Bronchus fibroblast of lung (primary cell): ENCODE measurements around the gene CLASP2. TPM values are rescaled to one million over a fixed set of nuclear protein-coding genes. Genes with fewer than 3 reads are reported as not detected.

Experiments used
- total RNA-seq: library from RNA; depleted of rRNA; stranded (reverse); fragments of >200 nt; gene quantifications from 2 replicates; pipeline ENCODE4 v1.2.3, GENCODE V29; 2015

The CLASP2 gene
- 21.7 and 27.7 TPM in 2 replicates for total RNA-seq

DNA sequence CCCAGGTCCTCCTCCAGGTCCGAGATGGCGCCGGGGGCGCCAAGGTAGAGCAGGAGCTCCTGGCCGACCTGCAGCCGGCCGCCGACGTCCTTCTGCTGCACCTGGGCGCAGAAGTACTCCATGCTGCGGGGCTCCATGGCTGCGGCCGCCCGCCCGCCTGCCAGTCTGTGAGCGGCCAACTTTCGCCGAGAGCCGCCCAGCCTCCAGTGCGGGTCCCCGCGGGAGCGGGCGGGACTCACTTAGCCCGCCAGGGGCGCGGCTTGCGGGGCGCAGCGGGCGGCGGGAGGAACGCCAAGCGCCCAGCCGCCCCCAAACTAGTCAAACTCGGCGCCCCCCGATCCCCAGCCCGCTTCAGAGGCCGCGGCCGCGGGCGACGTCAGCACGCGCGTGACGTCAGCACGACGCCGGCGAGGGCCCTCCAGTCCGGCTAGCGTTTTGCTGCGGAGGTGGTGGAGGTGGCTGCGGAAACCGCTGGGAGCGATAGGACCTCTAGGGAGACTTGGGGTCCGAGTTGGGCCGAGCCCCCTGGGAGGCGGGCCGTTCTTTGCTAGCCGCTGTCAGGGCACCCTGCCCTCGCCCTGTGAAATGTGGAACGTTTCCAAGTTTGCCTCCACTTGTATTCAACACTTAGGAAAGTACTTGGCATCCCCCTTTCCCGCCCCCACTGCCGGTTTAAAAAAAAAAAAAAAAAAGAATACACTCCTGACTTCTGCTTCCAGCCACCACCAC is at the start of gene CLASP2:
Gene CLASP2 (minus strand): TSS at position 389 of the 729 bp plus-strand sequence. CDS start 252 bp downstream, at position 137.

Other genes starting within 250 kb of the CLASP2 start
- 74.1 and 116 TPM in 2 replicates for gene PDCD6IP, start 80.4 kb upstream of the CLASP2 start, total RNA-seq